HG02571 (cell line): ENCODE data around the gene MYO15A.

ENCODE experiments used
- ATAC-seq: cut with Tn5 transposase; IDR thresholded peaks from one replicate; pipeline ENCODE4 v1.9.1; 2021; ENCODE audit warnings: mild to moderate bottlenecking, moderate library complexity; ENCODE audit not compliant: unreplicated experiment

The MYO15A gene

DNA sequence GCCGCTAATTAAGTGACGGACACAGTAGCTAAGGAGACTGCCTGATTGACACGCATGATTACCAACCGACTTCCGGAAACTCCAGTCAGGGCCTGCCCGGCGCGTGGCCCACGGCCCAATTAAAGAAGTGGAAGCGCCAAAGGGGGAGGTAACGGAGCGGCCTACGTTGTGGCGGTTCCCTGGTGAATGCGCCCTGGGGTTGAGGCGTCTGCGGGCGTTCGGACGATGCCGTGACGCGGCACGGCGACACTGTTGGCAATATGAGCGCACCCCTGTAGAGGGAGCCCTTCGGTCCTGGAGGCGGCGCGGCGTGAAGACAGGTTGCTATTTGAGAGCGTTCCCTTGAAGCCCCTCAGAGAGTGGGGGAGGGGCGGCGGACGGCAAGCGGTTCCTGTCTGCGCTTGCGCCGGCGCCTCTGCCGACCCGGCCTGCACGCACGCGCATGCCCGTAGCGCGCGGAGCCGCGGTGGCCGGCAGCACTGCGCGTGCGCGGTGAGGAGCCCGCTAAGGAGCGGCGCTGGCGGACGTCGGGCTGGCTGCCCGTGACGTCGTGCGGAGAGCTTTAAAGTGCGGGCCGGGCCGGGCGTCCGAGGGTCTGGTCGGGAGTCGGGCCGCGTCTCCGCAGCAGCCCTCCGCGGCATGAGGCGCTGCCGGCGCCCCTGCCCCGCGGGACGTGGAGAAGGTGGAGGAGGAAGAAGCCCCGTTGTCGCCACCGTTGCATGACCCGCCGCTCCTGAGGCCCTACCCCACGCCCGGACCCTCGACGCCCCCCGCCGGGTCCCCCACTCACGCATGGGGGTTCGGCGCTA, 75.0 kb downstream of the MYO15A start, which contains the start of gene ALKBH5:
Gene ALKBH5 (plus strand): TSS at position 495 of the 809 bp plus-strand sequence. CDS start 416 bp downstream, outside the sequence.
- peak; percentile 74 for ATAC-seq

DNA sequence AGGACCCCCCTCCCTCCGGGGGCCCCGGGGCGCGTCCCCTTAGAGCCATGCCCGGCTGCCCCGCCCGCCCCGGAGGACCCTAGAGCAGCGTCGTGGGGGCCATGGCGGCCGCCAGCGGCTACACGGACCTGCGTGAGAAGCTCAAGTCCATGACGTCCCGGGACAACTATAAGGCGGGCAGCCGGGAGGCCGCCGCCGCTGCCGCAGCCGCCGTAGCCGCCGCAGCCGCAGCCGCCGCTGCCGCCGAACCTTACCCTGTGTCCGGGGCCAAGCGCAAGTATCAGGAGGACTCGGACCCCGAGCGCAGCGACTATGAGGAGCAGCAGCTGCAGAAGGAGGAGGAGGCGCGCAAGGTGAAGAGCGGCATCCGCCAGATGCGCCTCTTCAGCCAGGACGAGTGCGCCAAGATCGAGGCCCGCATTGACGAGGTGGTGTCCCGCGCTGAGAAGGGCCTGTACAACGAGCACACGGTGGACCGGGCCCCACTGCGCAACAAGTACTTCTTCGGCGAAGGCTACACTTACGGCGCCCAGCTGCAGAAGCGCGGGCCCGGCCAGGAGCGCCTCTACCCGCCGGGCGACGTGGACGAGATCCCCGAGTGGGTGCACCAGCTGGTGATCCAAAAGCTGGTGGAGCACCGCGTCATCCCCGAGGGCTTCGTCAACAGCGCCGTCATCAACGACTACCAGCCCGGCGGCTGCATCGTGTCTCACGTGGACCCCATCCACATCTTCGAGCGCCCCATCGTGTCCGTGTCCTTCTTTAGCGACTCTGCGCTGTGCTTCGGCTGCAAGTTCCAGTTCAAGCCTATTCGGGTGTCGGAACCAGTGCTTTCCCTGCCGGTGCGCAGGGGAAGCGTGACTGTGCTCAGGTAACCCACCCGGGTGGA, 75.8 kb downstream of the MYO15A start:
- ATAC-seq = peak; percentile 10

DNA sequence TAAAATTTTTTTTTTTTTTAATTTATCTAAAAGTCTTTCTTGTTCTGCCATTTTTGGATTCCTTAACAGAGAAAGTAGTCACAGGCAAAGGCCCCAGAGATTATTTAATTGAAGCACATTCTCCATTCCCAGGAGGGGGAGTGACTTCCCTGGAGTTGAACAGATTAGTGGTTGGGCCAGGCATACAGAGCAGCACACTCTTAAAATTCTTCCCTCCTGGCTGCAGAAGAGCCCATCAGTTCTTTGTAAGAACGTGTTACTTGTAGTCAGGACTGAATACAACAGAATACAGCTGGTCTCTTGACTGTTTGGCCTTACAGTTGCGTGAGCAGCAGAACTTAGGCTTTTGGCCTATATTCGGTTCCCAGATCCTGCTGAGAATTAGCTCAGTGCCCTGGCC, 76.8 kb downstream of the MYO15A start:
- no peak for ATAC-seq

DNA sequence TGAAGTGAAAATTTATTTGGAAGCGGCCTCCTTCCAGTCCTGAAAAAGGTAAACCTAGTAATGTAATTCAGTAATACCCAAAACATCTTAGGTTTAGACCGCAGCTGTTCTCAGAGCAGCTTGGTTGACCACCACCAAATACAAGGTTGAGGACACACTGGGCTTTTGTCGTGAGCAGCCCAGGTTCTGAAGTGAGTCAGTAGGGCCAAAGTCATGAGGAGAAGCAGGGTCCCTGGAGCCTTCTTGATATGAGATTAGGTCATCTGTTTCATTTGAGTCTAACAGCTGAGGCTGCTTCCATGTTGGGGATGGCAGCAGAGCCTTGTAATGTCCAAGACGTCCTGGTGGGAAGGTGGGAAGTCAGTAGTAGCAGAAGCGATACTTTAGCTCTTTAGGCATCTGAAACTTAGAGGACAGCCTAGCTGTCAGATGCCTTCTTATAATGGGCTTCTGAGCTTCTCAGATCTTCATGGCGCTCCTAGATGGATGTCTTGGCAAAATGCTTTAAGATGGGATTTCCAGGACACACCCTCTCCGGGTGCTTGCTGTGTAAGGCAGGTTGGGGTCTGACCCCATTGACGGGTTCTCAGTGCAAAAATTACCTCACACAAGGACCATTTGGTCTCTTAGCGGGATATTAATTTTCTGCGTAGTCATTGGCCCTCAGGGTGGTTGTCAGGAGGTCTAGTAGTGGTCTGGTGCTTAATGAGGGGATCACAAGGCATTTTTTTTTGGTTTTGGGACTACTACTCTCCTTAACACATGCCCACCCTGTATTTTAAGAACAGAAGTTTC, 77.5 kb downstream of the MYO15A start:
- ATAC-seq = no peak

- no peak for ATAC-seq
Observed at GRCh38 chr17:18186627-18186982, 78.0 kb downstream of the MYO15A start.

- ATAC-seq = no peak
Observed at GRCh38 chr17:18187226-18187625, 78.7 kb downstream of the MYO15A start.

DNA sequence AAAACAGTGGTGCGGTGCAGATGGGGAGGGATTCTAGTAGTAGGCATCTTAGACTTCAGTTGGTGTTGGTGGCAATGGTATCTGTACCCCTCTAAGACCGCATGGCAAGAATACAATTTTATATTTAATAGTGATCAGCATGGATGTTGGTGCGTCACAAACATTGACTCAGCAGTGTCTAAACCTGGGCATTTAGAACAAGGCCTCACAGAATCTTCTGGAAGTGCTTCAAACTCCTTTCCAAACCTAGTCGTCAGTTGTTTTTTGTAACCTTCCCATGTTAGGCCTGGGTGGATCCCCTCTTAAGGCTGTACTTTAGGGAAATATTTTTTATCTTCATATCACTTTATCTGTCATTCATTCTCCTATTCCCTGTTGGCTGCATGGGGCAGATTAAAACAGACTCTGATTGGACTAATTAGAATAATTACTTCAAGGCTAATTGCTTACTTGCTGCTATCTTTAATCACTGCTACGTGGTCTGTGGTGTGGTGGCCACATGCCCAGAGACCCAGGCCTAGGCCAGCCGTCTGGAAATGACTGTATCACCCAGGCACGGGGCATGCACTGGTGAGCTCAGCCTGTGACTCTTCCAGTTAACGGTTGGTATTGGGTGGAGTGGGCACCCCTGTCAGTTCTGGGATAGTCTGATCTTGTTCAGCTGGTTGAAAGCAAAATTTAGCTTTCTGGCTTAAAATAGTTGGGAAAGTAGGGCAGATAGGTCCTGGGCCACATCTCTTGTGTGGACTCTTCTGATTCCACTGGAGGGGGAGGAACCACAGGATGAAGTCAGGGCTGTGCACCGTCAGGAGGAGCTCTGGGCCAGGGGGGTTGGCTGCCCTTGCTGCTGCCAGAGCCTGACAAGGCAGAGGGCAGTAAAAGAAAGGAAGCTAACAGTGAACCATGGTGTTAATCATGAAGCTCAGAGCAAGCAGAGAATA, 79.5 kb downstream of the MYO15A start:
- no peak for ATAC-seq

DNA sequence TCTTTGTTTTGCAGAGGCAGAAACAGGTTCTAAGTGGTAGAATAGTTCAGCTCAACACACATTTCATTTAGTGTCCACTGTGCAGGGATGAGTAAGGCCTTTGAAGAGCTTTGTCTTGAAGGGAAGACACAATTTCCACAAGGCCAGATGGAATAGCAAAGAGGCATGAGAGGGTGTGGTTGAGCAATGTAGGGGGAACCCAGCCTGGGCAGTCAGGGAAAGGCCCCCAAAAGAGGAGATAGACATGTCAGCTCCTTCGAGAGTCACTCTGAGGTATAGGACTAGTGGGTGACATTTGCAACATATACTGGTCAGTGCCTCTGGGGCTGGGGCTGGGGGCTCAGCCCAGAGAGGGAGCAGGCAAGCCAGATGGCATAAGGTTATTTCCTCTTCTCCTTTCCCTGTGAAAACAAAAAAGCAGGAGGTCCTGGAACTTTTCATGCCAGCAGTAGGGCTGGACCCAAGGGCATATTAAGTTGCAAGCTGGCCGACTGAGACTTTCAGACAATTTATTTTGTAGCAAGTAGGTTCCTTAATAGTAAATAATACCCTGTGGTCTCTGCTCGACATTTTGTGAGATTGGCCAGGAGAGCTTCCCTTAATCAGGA, 82.2 kb downstream of the MYO15A start:
- ATAC-seq = no peak

- no peak for ATAC-seq
Observed at GRCh38 chr17:18191236-18191667, 82.7 kb downstream of the MYO15A start.

DNA sequence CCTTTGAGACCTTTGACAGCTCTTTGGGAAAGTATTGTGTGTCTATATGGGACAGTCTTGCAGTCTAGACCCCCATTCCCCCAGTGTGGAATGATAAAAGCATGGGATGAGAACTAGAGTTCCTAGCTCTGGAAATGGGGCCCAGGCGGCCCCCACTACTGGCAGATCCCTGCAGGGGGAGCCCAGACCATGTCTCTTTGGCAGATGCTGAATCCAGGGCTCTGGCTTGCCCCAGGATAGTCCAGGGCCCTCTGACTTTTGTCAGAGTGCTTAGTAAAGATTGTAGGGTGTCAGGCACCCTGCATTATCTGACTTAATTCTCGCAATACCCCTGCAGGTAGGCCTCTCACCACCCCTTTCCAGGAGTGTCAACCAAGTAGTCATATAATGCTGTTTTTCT, 83.4 kb downstream of the MYO15A start:
- no peak for ATAC-seq

DNA sequence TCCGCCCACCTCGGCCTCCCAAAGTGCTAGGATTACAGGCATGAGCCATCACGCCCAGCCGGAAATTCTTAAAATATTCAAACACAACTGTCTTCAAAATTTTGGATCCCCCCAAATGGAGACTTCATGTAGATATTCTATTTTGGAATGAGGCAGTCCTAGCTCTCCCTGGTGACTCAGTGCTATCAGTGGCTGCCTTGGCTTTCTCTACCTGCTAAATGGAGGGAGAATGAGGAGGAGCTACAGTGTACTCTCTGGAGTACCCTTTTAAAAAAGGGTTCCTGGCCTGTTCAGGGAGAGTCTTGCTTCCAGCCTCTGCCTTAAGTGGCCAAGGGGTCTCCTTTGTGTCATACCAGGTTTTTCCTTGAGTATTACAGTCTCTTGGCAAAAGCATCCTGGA, 85.8 kb downstream of the MYO15A start:
- ATAC-seq = no peak

GRCh38 chr17:18194804-18195203, 86.2 kb downstream of the MYO15A start:
- ATAC-seq = no peak

- no peak for ATAC-seq
Observed at GRCh38 chr17:18195246-18195645, 86.7 kb downstream of the MYO15A start.

- ATAC-seq = no peak
Observed at GRCh38 chr17:18197535-18198194, 89.1 kb downstream of the MYO15A start.

GRCh38 chr17:18198530-18198929, 90.0 kb downstream of the MYO15A start:
- no peak for ATAC-seq

GRCh38 chr17:18201108-18201507, 92.6 kb downstream of the MYO15A start:
- ATAC-seq = no peak

DNA sequence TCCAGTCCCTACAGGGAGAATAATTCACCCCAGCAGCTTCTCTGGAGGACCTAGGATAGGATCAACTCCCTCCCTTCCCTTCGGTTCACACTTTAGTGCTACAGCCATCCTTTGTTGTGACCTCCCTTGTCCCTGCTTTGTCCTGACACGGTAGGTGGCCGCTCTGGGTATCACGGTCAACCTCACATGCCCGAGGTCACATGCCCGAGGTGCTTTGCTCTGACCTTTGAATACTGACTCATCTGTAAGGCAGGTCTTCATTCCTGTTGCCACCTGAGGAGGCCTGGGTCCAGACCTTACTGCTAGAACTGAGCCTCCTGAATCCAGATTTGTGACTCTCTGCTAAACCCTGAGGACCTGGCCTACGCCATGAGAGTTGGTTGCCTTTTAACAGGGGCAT, 94.8 kb downstream of the MYO15A start:
- ATAC-seq = no peak

DNA sequence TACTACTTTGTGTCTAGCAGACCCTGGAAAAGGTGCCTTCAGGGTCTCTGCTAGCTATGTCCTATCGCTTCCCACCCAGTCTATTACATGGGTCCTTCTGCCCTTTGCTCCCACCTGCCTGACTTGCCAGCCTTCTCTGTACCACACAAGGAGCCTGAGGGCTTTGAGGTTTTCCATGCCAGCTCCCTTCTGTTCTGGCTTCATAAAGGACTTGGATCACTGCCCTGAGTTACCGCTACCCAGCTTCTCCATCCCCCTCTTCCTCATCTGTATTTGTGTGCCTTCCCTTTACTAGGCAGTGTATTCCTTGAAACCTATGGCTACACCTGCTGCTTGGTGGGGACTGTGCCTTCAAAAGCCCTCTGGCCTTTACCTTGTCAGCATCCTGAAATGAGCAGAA, 97.3 kb downstream of the MYO15A start:
- ATAC-seq = no peak

GRCh38 chr17:18206962-18207361, 98.4 kb downstream of the MYO15A start:
- no peak for ATAC-seq
